Measurements from ENCODE around the gene MCCC1. TPM values are rescaled to one million over a fixed set of nuclear protein-coding genes. Genes with fewer than 3 reads are reported as not detected.

The MCCC1 gene
- total RNA-seq, 4 donors from 2014 or later: 21.9 to 50.0 (median 34.2) TPM

GRCh38 chr3:183094711-183095110, 4.6 kb downstream of the MCCC1 start:
- no peaks in the 10 kb centered on the region for H3K27me3 ChIP-seq
- TF ChIP-seq CTCF (IDR thresholded peaks at IDR 0.05) (no peak), POLR2A (IDR thresholded peaks at IDR 0.05) (no peak)
- H3K4me1 ChIP-seq: peaks cover 0 to 46% (median 8%) of the 10 kb centered on the region in 3 donors
- WGBS, 2 donors: 57 to 65% methylated on average over 2 to 4 of the region's 4 CpGs
- no peak overlapping the region for H3K4me3 ChIP-seq
- DNase-seq: no peak
- intact Hi-C loops (cut with DNase I): no loop called here
- H3K9me3 ChIP-seq: no peaks in the 10 kb centered on the region
- H3K36me3 ChIP-seq: peaks cover 0 to 37% (median 6%) of the 10 kb centered on the region in 3 donors
- peak overlapping the region in 3 of 4 donors; percentile 62 to 76 (median 70) for H3K27ac ChIP-seq

- DNase-seq: no peak
- TF ChIP-seq CTCF (IDR thresholded peaks at IDR 0.05) (no peak), POLR2A (IDR thresholded peaks at IDR 0.05) (no peak)
- 90 to 94% methylated on average over 8 of the region's 8 CpGs for WGBS, 2 donors
- no peaks in the 10 kb centered on the region for H3K9me3 ChIP-seq
- no peak overlapping the region for H3K27ac ChIP-seq
- peaks cover 0 to 30% (median 4%) of the 10 kb centered on the region in 3 donors for H3K4me1 ChIP-seq
- intact Hi-C loops (cut with DNase I): no loop called here
- H3K27me3 ChIP-seq: no peaks in the 10 kb centered on the region
- H3K4me3 ChIP-seq: no peak overlapping the region
- peaks cover 0 to 61% (median 6%) of the 10 kb centered on the region in 3 donors for H3K36me3 ChIP-seq
These were observed 7.0 kb downstream of the MCCC1 start for GRCh38 chr3:183092256-183092655.

- peaks cover 0 to 97% (median 18%) of the 10 kb centered on the region in 3 donors for H3K36me3 ChIP-seq
- DNase-seq: no peak
- H3K9me3 ChIP-seq: no peaks in the 10 kb centered on the region
- H3K27ac ChIP-seq: no peak overlapping the region
- H3K4me1 ChIP-seq: peaks cover 0 to under 1% (median 0%) of the 10 kb centered on the region in 3 donors
- H3K4me3 ChIP-seq: no peak overlapping the region
- no peaks in the 10 kb centered on the region for H3K27me3 ChIP-seq
- TF ChIP-seq POLR2A (IDR thresholded peaks at IDR 0.05): no peak
- no peak for TF ChIP-seq CTCF (IDR thresholded peaks at IDR 0.05)
- intact Hi-C loops (cut with DNase I): no loop called here
- WGBS, 2 donors: 67 to 86% methylated on average over 2 of the region's 2 CpGs
These were observed 12.1 kb downstream of the MCCC1 start for GRCh38 chr3:183087184-183087583.

GRCh38 chr3:183085634-183086390, 13.5 kb downstream of the MCCC1 start:
- peaks cover 0 to 9% (median 0%) of the 10 kb centered on the region in 3 donors for H3K4me1 ChIP-seq
- WGBS, 2 donors: 83 to 90% methylated on average over 9 of the region's 9 CpGs
- TF ChIP-seq POLR2A (IDR thresholded peaks at IDR 0.05) (no peak), CTCF (IDR thresholded peaks at IDR 0.05) (peak in 4 of 6 experiments; percentile 9 to 35 (median 11))
- H3K27me3 ChIP-seq: no peaks in the 10 kb centered on the region
- no peaks in the 10 kb centered on the region for H3K9me3 ChIP-seq
- intact Hi-C loops (cut with DNase I): no loop called here
- peaks cover 0 to 97% (median 14%) of the 10 kb centered on the region in 3 donors for H3K36me3 ChIP-seq
- no peak overlapping the region for H3K27ac ChIP-seq
- no peak overlapping the region for H3K4me3 ChIP-seq
- no peak for DNase-seq

- no peak overlapping the region for H3K4me3 ChIP-seq
- peaks cover 0 to 9% (median 0%) of the 10 kb centered on the region in 3 donors for H3K4me1 ChIP-seq
- peaks cover 0 to 97% (median 12%) of the 10 kb centered on the region in 3 donors for H3K36me3 ChIP-seq
- intact Hi-C loops (cut with DNase I): no loop called here
- H3K27me3 ChIP-seq: no peaks in the 10 kb centered on the region
- WGBS, 2 donors: 89 to 96% methylated on average over 9 of the region's 9 CpGs
- peaks cover 0 to 14% (median 4%) of the 10 kb centered on the region in 3 donors for H3K9me3 ChIP-seq
- TF ChIP-seq POLR2A (IDR thresholded peaks at IDR 0.05): no peak
- no peak for TF ChIP-seq CTCF (IDR thresholded peaks at IDR 0.05)
- DNase-seq: no peak
- no peak overlapping the region for H3K27ac ChIP-seq
These were observed 16.9 kb downstream of the MCCC1 start for GRCh38 chr3:183082355-183082915.

All from esophagus squamous epithelium (tissue), 5 donors.